ENCODE results near the gene GSTCD. TPM values are rescaled to one million over a fixed set of nuclear protein-coding genes. Genes with fewer than 3 reads are reported as not detected.
"Not testable (repeated sequence)": the region's sequence is repeated elsewhere in the genome, so short reads cannot be mapped to it uniquely, and the experiment has no call there.

Gene GSTCD
- total RNA-seq, 1 experiment from 2014 or later = 22.5 TPM

DNA sequence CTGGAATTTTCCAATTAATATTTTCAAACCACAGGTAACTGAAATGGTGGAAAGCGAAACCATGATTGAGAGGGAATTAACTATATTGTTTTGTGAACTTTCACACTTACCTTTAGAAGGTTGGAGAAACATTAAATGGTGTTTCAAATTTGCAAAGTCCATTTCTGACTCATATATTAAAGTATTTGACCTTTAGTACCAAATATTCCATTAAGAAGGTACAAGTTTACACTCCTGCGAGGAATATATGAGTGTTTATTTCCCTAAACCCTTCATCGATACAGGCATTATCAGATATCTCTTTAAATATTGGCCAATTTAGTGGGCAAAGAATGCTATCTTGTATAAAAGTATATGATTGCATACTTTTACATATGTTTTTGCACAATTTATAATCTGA, 142.6 kb downstream of the GSTCD start:
- ATAC-seq = no peak
- CTCF ChIA-PET = no interaction called here
- no TSS peak for BruUV-seq (replicated peaks)

DNA sequence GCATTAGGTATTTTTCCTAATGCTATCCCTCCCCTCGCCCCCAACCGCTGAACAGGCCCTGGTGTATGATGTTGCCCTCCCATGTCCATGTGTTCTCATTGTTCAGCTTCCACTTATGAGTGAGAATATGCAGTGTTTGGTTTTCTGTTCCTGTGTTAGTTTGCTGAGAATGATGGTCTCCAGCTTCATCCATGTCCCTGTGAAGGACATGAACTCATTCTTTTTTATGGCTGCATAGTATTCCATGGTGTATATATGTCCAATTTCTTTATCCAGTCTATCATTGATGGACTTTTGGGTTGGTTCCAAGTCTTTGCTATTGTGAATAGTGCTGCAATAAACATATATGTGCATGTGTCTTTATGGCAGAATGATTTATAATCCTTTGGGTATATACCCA, 143.6 kb downstream of the GSTCD start:
- H3K4me2 ChIP-seq (ENCODE audit: low read length); CTCF ChIA-PET; H3K9me2 ChIP-seq (ENCODE audit: insufficient read depth); H3K27me3 ChIP-seq (ENCODE audit: insufficient read depth, low read length); H3K9ac ChIP-seq (ENCODE audit: low read length); POLR2A ChIA-PET; H3K9me3 ChIP-seq (ENCODE audit: control insufficient read depth in 1 of 2, insufficient read depth in 1 of 2, low read depth in 1 of 2, low read length in 2 of 2); H3K4me1 ChIP-seq (ENCODE audit: control insufficient read depth in 1 of 2, insufficient read depth in 2 of 2, low read length in 2 of 2); DNase-seq (ENCODE audit: low read depth, low spot score); H3K36me3 ChIP-seq (ENCODE audit: control insufficient read depth in 1 of 2, insufficient read depth in 2 of 2, low read length in 2 of 2); BruUV-seq (replicated peaks); RAD21 ChIA-PET (ENCODE audit: low non-redundant PET in 1 of 2, low total read pairs in 2 of 2, uncharacterized antibody in 2 of 2, unreplicated experiment in 2 of 2); intact Hi-C loops (cut with micrococcal nuclease); ATAC-seq; H3K79me2 ChIP-seq (ENCODE audit: insufficient read depth, low read length); H4K20me1 ChIP-seq (ENCODE audit: insufficient read depth); H2AFZ ChIP-seq (ENCODE audit: low read depth, low read length, poor library complexity, severe bottlenecking); H3K4me3 ChIP-seq (replicated peaks in 1 of 2; ENCODE audit: low read depth in 1 of 2, low read length in 2 of 2); H3K27ac ChIP-seq (ENCODE audit: low read depth, low read length): not testable (repeated sequence)

More for the DNA sequence above, 142.6 kb downstream of the GSTCD start:
- POLR2A ChIA-PET = no interaction called here
- Histone ChIP-seq H3K27ac (ENCODE audit: low read depth, low read length) (no peak overlapping the region), H3K4me2 (ENCODE audit: low read length) (no peak overlapping the region), H3K36me3 (ENCODE audit: control insufficient read depth in 1 of 2, insufficient read depth in 2 of 2, low read length in 2 of 2) (no peaks in the 10 kb centered on the region), H3K4me3 (replicated peaks in 1 of 2; ENCODE audit: low read depth in 1 of 2, low read length in 2 of 2) (no peak overlapping the region), H3K9ac (ENCODE audit: low read length) (no peak overlapping the region), H4K20me1 (ENCODE audit: insufficient read depth) (no peaks in the 10 kb centered on the region), H2AFZ (ENCODE audit: low read depth, low read length, poor library complexity, severe bottlenecking) (no peak overlapping the region), H3K79me2 (ENCODE audit: insufficient read depth, low read length) (no peaks in the 10 kb centered on the region), H3K9me2 (ENCODE audit: insufficient read depth) (no peaks in the 10 kb centered on the region), H3K9me3 (ENCODE audit: control insufficient read depth in 1 of 2, insufficient read depth in 1 of 2, low read depth in 1 of 2, low read length in 2 of 2) (no peaks in the 10 kb centered on the region), H3K4me1 (ENCODE audit: control insufficient read depth in 1 of 2, insufficient read depth in 2 of 2, low read length in 2 of 2) (peaks cover 0 to 7% of the 10 kb centered on the region in 2 experiments; a peak in 1 of 4 replicates), H3K27me3 (ENCODE audit: insufficient read depth, low read length) (no peaks in the 10 kb centered on the region)
- DNase-seq (ENCODE audit: low read depth, low spot score) = no peak
- TF ChIP-seq SIN3A (IDR thresholded peaks at IDR 0.05; ENCODE audit: low read depth) (no peak), YY1 (IDR thresholded peaks at IDR 0.05; ENCODE audit: extremely low read depth, insufficient replicate concordance, low read depth, low read length) (no peak), EZH2 (IDR thresholded peaks at IDR 0.05) (no peak), EGR1 (IDR thresholded peaks at IDR 0.05; ENCODE audit: low read depth) (no peak), ZFX (IDR thresholded peaks at IDR 0.05) (no peak), RAD21 (IDR thresholded peaks at IDR 0.05; ENCODE audit: low read depth) (no peak), POLR2A (IDR thresholded peaks at IDR 0.05; ENCODE audit: borderline replicate concordance, extremely low read depth, insufficient read depth, insufficient read length) (no peak)
- TF ChIP-seq, protein P1, sequence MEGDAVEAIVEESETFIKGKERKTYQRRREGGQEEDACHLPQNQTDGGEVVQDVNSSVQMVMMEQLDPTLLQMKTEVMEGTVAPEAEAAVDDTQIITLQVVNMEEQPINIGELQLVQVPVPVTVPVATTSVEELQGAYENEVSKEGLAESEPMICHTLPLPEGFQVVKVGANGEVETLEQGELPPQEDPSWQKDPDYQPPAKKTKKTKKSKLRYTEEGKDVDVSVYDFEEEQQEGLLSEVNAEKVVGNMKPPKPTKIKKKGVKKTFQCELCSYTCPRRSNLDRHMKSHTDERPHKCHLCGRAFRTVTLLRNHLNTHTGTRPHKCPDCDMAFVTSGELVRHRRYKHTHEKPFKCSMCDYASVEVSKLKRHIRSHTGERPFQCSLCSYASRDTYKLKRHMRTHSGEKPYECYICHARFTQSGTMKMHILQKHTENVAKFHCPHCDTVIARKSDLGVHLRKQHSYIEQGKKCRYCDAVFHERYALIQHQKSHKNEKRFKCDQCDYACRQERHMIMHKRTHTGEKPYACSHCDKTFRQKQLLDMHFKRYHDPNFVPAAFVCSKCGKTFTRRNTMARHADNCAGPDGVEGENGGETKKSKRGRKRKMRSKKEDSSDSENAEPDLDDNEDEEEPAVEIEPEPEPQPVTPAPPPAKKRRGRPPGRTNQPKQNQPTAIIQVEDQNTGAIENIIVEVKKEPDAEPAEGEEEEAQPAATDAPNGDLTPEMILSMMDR (IDR thresholded peaks at IDR 0.05 in 2 of 3, conservative IDR thresholded peaks at IDR 0.05 in 1 of 3; ENCODE audit: borderline replicate concordance in 1 of 3, insufficient read depth in 1 of 3, low read depth in 2 of 3, low read length in 2 of 3) = no peak
- RAD21 ChIA-PET (ENCODE audit: low non-redundant PET in 1 of 2, low total read pairs in 2 of 2, uncharacterized antibody in 2 of 2, unreplicated experiment in 2 of 2) = no interaction called here
- intact Hi-C loops (cut with micrococcal nuclease) = no loop called here

All from HCT116 (cell line).